Activated T-cell treated with anti-CD3 and anti-CD28 coated beads, Interleukin-2, amount 50 U/mL, for 4 hours (primary cell): ENCODE data around the gene CNMD. TPM values are rescaled to one million over a fixed set of nuclear protein-coding genes. Genes with fewer than 3 reads are reported as not detected.
A peak's percentile ranks its signal among the peaks of the same experiment; 100 is the strongest.

Experiments
- ATAC-seq, 2 donors: fragments of 200-7000 bp; cut with Tn5 transposase; one replicate each; pipeline ENCODE4 v1.10.0; 2021
- DNase-seq: peaks from one replicate; pipeline ENCODE4 v3.0.0-alpha.2; 2020
- H3K27me3 Mint-ChIP-seq: one replicate; pipeline ENCODE4 v1.8.0; 2021; ENCODE audit warnings: low read depth, mixed read lengths
- H3K36me3 Mint-ChIP-seq: one replicate; pipeline ENCODE4 v1.8.0; 2022; ENCODE audit warnings: mixed read lengths; ENCODE audit not compliant: insufficient read depth
- H3K4me1 Mint-ChIP-seq: one replicate; pipeline ENCODE4 v1.8.0; 2021; ENCODE audit warnings: low read depth, mixed read lengths
- H3K4me3 Mint-ChIP-seq: one replicate; pipeline ENCODE4 v1.8.0; 2021; ENCODE audit warnings: mild to moderate bottlenecking, moderate library complexity, mixed read lengths
- H3K9me3 Mint-ChIP-seq: one replicate; pipeline ENCODE4 v1.8.0; 2021; ENCODE audit warnings: mixed read lengths
- total RNA-seq, 3 donors: library from RNA; stranded (reverse); gene quantifications; one replicate each; pipeline ENCODE4 v1.2.1, GENCODE V29; 2021

CNMD gene
- total RNA-seq, 3 donors from 2014 or later: not detected

DNA sequence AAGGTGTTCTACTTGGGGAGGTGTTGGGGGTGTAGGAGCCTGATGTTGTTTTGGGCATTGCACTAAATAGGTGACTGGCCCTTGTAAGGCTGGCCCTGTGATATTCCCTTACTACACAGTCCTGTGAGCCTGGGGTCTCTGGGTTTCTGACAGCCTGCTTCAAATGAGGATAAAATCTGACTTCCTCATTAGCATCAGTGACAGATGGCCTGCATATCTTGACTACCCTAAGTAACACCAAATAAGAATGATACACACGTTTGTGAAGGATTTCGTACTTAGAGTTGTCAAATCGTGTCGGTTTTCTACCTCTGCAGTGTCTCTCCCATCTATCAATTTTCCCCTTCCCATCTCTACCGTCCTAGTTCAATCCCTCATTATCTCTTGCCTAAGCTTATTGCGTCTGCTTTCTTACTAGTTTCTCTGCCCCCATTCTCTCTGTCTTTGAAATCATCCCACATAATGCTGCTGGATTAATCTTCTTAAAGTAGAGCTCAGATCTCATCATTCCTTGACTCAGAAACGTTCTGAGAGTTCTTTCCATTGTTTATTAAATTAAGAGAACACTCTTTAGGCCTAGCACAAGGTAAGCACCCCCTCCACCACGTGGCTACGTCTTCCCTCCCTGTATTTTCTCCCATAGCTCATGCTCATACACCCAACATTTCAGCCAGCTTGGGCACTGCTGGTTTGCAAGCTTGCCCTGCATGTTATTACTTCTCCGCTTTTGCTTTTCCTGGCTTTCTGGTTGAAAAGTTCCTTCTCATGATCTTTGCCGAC is 26.2 kb upstream of the CNMD start:
- H3K36me3 Mint-ChIP-seq: no peaks in the 10 kb centered on the region
- H3K9me3 Mint-ChIP-seq: no peaks in the 10 kb centered on the region
- H3K4me1 Mint-ChIP-seq: no peaks in the 10 kb centered on the region
- ATAC-seq (no peak), DNase-seq (no peak)
- H3K4me3 Mint-ChIP-seq: no peak overlapping the region
- peaks cover 8% of the 10 kb centered on the region for H3K27me3 Mint-ChIP-seq

DNA sequence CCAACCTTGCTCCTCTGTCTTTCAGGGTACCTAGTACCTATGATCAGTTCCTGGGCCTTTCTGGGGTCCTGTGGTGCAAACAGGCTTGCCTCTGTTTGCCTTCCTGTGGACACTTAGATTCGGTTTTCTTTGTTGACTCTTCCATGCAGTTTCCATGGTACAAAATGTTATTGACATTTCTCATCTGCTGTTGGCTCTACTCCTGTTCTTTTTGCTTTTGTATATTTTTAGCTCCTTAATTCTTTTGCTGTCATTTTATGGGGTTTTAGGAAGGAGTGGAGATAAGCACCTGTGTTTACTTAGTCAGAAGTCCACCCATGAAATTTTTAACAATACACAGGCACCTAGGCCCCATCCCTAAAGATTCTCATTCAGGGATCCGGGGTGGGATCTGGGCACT is 20.5 kb upstream of the CNMD start:
- DNase-seq (no peak), ATAC-seq (no peak)
- H3K4me3 Mint-ChIP-seq: no peak overlapping the region
- no peaks in the 10 kb centered on the region for H3K36me3 Mint-ChIP-seq
- H3K4me1 Mint-ChIP-seq: no peaks in the 10 kb centered on the region
- no peaks in the 10 kb centered on the region for H3K9me3 Mint-ChIP-seq
- peaks cover 5% of the 10 kb centered on the region for H3K27me3 Mint-ChIP-seq

DNA sequence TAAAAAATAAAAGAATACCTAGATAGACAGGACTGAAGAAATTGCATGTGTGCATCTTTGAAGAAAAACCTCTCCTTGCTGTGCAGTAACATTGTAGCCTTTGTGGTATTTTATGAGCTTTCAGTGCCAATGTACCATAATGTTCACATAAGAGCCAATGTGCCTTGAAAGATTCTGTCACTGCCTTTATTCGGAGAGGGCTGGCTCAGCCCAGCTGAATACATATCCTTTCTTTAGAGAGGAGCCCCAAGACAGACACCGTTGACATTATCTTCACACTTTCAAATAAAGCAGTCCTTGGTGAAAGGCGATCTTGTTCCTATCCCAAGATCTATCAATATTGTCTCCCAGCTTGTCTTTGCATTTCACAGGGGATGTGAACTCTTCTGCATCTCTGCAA is 18.5 kb upstream of the CNMD start:
- H3K27me3 Mint-ChIP-seq: peaks cover 5% of the 10 kb centered on the region

DNA sequence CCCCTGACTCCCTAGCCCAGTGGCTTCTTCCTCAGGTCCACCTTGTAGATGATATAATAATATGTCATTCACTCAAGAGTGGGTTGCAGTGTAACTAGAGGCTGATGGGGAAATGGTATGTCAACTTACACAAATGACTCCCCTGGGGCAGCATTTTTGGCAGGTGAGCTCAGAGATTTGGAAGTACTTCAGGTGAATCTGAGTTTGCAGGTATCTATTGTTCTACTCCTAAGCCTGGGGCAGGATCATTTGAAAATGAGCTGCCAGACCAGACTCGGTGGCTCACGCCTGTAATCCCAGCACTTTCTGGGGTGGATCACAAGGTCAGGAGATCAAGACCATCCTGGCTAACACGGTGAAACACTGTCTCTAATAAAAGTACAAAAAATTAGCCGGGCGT is 11.6 kb upstream of the CNMD start:
- Mint-ChIP-seq H3K4me3 (no peak overlapping the region), H3K4me1 (no peaks in the 10 kb centered on the region), H3K36me3 (no peaks in the 10 kb centered on the region), H3K27me3 (peaks cover 15% of the 10 kb centered on the region), H3K9me3 (no peaks in the 10 kb centered on the region)
- ATAC-seq: no peak
- DNase-seq: no peak

More for the DNA sequence above, 18.5 kb upstream of the CNMD start:
- Mint-ChIP-seq H3K4me1 (no peaks in the 10 kb centered on the region), H3K9me3 (no peaks in the 10 kb centered on the region), H3K4me3 (no peak overlapping the region), H3K36me3 (no peaks in the 10 kb centered on the region)
- no peak for ATAC-seq
- no peak for DNase-seq

DNA sequence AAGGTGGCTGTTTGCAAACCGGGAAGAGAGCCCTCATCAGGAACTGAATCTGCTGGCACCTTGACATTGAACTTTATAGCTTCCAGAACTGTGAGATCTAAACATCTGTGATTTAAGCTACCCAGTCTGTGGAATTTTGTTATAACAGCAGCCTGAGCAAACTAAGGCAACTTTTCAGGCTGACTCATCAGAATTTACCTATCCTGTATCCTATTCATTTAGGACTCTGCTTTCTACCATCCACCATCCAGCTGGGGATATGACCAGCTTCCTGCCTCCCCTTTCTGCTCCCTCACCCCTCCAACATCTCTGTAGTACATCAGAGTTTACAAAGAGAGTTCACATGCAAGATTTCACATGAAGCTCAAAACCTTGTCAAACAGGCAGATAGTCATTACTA is 11.1 kb upstream of the CNMD start:
- Mint-ChIP-seq H3K4me1 (no peaks in the 10 kb centered on the region), H3K36me3 (no peaks in the 10 kb centered on the region), H3K4me3 (no peak overlapping the region), H3K9me3 (no peaks in the 10 kb centered on the region), H3K27me3 (peaks cover 16% of the 10 kb centered on the region)
- no peak for DNase-seq
- ATAC-seq: no peak

DNA sequence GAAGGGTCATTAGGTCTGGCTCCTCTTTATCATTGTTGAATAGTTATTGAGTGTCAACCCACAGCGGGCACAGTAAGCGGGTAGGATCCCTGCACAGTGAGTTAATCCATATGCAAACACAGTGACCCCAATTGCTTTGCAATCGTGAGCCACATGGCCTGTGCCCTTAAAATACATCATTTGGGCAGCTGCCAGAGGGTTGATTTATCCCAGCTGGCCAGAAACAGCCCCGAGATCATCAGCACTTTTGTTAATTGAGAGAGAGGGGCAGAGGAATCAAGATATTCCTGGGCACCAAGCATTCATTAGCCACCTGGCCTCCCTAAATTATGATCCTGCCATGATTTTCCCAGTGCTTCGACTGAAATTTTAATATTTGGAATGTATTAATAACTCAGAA is 9.8 kb upstream of the CNMD start:
- Mint-ChIP-seq H3K27me3 (peaks cover 22% of the 10 kb centered on the region), H3K4me1 (no peaks in the 10 kb centered on the region), H3K4me3 (no peak overlapping the region), H3K9me3 (no peaks in the 10 kb centered on the region), H3K36me3 (no peaks in the 10 kb centered on the region)
- ATAC-seq: no peak
- DNase-seq: no peak

DNA sequence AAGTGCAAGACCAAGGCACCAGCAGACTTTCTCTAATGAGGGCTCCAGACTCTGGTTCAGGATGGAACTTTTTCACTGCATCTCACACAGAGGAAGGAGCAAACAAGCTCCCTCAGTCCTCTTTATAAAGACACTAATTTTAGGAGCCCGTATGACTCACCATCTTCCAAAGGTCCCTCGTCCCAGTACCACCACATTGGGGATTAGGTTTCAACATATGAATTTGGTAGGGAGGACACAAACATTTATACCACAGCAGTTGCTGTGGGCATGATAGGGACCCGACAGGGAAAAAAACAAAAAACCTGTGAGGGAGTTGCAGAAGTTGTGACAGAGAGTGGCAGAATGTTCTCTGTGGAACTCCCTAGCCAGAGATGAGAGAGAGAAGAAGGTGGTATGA is 6.5 kb upstream of the CNMD start:
- DNase-seq: no peak
- Mint-ChIP-seq H3K27me3 (peaks cover 41% of the 10 kb centered on the region), H3K9me3 (peaks cover 8% of the 10 kb centered on the region), H3K36me3 (no peaks in the 10 kb centered on the region), H3K4me3 (no peak overlapping the region), H3K4me1 (no peaks in the 10 kb centered on the region)
- no peak for ATAC-seq

DNA sequence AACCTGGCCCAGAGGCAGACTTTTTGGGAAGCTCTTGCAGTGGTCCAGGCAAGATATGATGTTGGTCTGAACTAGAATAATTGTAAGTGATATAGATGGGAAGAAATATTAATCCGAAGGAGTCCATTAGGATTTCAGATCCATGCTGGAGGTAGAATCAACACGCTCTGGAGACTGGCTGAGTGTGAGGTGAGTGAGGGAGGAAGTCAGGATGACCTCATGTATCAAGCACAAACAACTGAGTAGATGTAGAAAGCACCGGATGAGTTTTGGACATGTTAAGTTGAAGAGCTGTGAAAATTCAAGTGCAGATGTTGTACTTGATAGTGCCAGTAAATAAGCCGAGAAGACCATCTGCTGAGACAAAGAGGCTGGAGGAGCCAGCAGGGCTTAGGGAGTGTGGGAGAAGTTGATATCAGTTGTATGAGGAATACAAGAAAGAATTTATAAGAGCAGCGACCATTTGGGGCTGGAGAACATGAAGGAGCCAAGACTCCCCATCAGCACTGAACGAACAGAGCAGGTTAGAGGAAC is 5.3 kb upstream of the CNMD start:
- peaks cover 50% of the 10 kb centered on the region for H3K27me3 Mint-ChIP-seq
- ATAC-seq (no peak), DNase-seq (no peak)
- H3K4me3 Mint-ChIP-seq: no peak overlapping the region
- H3K9me3 Mint-ChIP-seq: peaks cover 8% of the 10 kb centered on the region
- H3K36me3 Mint-ChIP-seq: no peaks in the 10 kb centered on the region
- no peaks in the 10 kb centered on the region for H3K4me1 Mint-ChIP-seq

DNA sequence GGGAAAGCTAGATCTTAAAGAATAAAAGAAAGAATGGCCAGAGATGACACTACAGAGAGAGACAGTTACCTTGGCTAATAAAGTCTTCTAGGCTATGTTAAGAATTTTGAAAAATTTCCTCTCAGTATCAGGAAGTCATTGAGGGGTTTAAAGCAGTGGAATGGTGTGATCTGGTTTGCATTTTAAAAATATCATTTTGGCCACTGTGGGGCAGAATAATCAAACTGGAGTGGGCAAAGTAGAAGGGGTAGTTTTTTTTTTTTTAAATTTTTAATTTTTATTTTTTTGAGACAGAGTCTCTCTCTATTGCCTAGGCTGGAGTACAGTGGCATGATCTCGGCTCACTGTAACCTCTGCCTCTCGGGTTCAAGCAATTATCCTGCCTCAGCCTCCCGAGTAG is 4.4 kb upstream of the CNMD start:
- ATAC-seq: no peak
- Mint-ChIP-seq H3K4me1 (peaks cover 2% of the 10 kb centered on the region), H3K36me3 (no peaks in the 10 kb centered on the region), H3K4me3 (no peak overlapping the region), H3K9me3 (peaks cover 8% of the 10 kb centered on the region), H3K27me3 (peaks cover 57% of the 10 kb centered on the region)
- DNase-seq: no peak

DNA sequence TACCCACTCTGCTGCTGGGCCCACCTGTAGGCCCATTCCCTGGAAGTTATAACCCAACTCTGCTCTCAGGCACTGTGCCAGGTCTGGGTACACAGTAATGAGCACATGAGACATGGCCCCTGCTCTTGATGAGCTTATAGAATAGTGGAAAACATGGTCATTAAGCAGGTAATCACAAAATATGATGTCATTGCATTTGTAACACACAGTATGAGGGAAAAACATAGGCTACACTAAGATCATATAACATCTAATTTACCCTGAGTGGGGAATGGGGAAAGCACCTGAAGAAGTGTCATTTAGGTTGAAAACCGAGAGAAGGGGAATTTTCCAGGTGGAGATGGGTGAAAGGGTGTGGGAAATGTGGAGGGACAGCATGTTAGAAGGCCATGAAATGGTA is 3.9 kb upstream of the CNMD start:
- DNase-seq (no peak), ATAC-seq (no peak)
- Mint-ChIP-seq H3K36me3 (no peaks in the 10 kb centered on the region), H3K4me3 (no peak overlapping the region), H3K4me1 (peaks cover 3% of the 10 kb centered on the region), H3K27me3 (peaks cover 57% of the 10 kb centered on the region), H3K9me3 (peaks cover 8% of the 10 kb centered on the region)

DNA sequence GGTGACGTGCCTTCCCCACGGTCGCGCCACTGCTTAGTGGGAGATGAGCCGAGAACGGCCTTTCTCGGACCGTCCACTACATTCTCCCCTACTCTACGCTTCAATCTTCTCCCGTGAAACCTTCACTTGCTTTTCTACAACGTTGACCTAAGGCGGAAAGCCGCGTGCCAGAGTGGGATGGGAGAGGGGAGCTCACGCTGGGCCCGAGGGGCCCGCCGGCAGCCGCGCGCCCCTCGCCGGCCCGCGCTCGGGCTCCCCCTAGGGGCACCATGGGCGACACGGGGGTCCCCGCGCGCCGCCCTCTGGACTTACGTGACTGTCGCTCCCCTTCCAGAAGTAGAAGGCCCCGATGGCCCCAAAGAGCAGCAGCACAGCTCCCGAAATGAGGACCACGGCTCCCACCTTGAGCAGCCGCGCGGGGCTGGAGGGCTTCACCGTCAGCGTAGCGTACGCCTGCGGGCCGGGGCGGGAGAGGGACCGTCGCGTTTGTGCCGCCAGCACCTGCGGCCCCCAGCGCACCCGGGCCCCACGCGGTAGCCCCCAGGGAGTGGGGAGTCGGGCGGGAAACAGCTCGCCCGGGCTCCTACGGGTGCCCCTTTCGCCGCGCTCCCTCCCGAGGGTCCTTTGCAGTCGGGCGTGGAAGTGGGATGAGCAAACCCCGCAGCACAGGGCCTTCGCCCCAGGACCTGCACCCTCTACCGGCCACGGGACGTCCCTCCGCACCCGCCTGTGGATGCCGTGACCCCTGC is 727 bp downstream of the CNMD start:
- Mint-ChIP-seq H3K36me3 (no peaks in the 10 kb centered on the region), H3K4me3 (peak overlapping the region; percentile 39), H3K9me3 (peaks cover 8% of the 10 kb centered on the region), H3K4me1 (peaks cover 5% of the 10 kb centered on the region), H3K27me3 (peaks cover 59% of the 10 kb centered on the region)
- DNase-seq: peak; percentile 20
- peak; percentile 72 to 81 for ATAC-seq

DNA sequence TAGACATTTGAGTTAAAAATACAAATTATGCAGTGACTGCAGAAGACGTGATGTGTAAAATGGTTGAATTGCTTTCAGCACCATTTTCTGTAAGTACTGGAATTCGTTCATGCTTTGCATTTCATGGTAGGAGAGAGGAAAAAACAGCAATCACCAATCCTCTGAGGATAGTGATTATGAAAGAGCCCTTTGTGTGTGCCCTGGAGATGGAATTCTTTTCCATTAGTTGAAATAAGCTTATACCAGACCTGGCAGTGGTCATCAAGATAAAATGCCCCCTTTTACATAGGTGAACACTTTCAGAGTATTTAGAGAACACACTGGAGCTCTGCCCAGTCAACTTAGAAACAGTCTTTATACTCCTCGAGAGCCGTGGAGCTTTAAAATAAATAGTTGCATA is 1.7 kb downstream of the CNMD start:
- Mint-ChIP-seq H3K4me1 (peaks cover 5% of the 10 kb centered on the region), H3K36me3 (no peaks in the 10 kb centered on the region), H3K27me3 (peaks cover 57% of the 10 kb centered on the region), H3K9me3 (peaks cover 7% of the 10 kb centered on the region), H3K4me3 (no peak overlapping the region)
- no peak for DNase-seq
- ATAC-seq: no peak

DNA sequence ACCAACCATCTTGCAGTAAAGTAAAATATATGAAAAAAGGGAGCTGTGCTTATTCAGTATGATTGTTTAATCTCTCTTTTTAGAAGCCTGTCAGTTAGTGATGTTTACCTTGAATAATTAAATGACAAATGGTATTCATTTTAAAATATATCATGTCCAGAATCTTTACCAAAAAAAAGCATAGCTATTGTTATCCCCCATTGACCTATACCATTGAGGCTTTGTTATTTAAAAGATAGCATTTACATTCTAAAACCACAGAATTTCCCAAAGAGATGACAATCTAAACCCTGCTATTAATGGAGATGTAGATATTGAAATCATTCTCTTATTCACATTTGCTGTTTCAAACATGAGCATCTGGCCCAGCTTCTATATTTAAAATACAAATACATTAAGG is 2.2 kb downstream of the CNMD start:
- H3K36me3 Mint-ChIP-seq: no peaks in the 10 kb centered on the region
- peaks cover 5% of the 10 kb centered on the region for H3K4me1 Mint-ChIP-seq
- H3K4me3 Mint-ChIP-seq: no peak overlapping the region
- no peak for ATAC-seq
- peaks cover 52% of the 10 kb centered on the region for H3K27me3 Mint-ChIP-seq
- peaks cover 2% of the 10 kb centered on the region for H3K9me3 Mint-ChIP-seq
- no peak for DNase-seq

DNA sequence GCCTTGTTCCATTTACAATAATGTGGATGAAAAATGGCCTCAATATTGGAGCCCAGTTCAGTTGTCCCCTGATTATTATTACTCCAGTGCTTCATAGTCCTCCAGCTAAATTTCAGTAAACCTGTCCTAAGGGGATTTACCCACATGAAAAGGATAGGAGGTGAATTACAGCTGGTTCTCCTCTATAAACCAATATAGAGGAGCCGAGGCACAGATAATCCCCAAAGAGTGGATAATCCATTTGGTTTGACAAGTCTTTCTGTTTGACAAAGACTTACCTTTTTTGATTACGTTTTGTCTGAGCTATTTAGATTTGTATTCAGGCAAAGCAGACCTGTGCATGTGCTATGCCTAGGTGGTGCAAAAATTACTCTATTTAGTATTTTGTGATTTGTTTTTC is 2.7 kb downstream of the CNMD start:
- DNase-seq (no peak), ATAC-seq (no peak)
- H3K4me3 Mint-ChIP-seq: no peak overlapping the region
- no peaks in the 10 kb centered on the region for H3K36me3 Mint-ChIP-seq
- H3K27me3 Mint-ChIP-seq: peaks cover 46% of the 10 kb centered on the region
- no peaks in the 10 kb centered on the region for H3K9me3 Mint-ChIP-seq
- peaks cover 5% of the 10 kb centered on the region for H3K4me1 Mint-ChIP-seq

DNA sequence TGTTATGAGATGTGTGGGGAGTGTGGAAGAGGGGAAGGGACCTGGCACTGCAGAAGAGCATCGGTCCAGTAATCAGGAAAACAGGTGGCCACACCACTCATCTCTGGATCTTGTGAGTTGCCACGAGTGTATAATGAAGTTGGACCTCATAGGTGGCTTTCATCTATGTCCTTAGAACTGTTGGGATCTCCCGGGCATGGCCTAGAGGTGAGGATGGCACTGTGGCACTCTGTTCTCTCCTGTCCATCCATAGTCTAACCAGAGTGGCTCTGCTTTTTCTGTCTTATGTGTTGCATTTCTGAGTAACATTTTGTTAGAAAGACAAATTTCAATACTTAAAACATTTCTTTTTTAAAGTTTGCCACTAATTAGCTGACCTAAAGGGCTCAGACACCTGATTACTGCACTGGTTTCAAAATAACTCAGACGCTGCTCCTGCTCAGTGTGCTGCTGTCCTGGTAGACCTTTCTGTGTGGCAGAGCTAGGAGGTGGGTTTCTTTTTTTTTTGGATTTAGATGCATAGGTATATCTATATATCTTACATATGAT is 5.5 kb downstream of the CNMD start:
- Mint-ChIP-seq H3K4me3 (no peak overlapping the region), H3K27me3 (peaks cover 23% of the 10 kb centered on the region), H3K9me3 (no peaks in the 10 kb centered on the region), H3K4me1 (peaks cover 4% of the 10 kb centered on the region), H3K36me3 (no peaks in the 10 kb centered on the region)
- DNase-seq (no peak), ATAC-seq (no peak)
